ENCODE measurements around the gene IFNB1.

The IFNB1 gene

DNA sequence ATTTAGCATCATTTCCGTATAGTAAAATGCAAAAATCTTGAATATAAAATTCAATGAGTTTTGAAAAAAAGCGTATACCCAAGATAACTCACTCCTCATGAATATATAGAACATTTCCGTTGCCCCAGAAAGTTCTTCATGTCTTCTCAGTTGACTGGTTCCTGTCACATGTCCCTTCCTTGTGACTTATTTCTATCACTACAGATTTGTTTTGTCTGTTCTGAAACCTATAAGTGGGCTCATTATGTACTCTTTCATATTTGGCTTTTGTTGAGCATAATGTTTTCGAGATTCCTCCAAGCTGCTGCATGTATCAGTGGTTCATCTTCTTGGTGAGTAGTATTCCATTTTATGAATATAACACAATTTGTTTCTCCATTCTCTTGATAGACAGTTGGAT is 35.3 kb downstream of the IFNB1 start:
- TF ChIP-seq, protein P1, sequence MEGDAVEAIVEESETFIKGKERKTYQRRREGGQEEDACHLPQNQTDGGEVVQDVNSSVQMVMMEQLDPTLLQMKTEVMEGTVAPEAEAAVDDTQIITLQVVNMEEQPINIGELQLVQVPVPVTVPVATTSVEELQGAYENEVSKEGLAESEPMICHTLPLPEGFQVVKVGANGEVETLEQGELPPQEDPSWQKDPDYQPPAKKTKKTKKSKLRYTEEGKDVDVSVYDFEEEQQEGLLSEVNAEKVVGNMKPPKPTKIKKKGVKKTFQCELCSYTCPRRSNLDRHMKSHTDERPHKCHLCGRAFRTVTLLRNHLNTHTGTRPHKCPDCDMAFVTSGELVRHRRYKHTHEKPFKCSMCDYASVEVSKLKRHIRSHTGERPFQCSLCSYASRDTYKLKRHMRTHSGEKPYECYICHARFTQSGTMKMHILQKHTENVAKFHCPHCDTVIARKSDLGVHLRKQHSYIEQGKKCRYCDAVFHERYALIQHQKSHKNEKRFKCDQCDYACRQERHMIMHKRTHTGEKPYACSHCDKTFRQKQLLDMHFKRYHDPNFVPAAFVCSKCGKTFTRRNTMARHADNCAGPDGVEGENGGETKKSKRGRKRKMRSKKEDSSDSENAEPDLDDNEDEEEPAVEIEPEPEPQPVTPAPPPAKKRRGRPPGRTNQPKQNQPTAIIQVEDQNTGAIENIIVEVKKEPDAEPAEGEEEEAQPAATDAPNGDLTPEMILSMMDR (conservative IDR thresholded peaks at IDR 0.05): no peak
- no peak overlapping the region for H3K27ac ChIP-seq

DNA sequence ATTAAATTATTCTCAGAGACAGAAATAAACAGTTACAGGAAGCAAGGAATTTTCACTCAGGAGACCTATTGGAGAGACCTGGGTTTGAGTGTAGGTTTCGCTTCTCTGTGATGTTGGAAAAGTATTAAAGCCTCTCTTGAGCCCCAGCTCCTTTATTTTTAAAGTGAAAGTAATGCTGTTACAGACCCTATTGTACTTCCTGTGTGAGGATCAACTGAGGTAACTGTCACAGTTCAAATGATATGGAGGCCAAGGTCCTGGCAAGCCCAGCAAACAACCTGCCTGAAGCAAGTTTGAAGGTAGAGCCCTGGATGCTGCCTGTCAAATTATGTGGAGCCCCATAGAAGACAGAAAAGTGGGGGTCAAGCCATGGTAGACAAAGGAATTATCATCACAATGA is 38.4 kb downstream of the IFNB1 start:
- TF ChIP-seq, protein P1 (conservative IDR thresholded peaks at IDR 0.05): no peak
- H3K27ac ChIP-seq: no peak overlapping the region

DNA sequence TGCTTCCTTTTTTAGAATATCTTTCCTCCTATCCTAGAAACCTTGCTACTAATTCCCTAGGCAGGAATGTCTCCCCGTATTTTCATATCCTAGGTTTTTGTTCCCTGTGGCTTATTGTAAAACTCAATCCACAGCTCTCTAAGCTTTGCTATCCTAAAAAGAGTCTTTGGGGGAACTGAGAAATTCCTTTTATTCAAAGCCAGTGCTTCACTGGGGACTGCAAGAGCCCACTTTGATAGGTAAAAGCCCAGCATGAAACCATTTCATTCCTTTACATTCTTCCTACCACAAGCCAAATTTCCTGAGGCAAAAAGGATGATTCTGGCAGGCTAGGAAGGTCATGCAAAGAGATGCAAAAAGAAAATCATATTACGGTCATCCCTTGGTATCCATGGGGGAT is 40.5 kb downstream of the IFNB1 start:
- TF ChIP-seq, protein P1 (conservative IDR thresholded peaks at IDR 0.05): no peak
- H3K27ac ChIP-seq: no peak overlapping the region

DNA sequence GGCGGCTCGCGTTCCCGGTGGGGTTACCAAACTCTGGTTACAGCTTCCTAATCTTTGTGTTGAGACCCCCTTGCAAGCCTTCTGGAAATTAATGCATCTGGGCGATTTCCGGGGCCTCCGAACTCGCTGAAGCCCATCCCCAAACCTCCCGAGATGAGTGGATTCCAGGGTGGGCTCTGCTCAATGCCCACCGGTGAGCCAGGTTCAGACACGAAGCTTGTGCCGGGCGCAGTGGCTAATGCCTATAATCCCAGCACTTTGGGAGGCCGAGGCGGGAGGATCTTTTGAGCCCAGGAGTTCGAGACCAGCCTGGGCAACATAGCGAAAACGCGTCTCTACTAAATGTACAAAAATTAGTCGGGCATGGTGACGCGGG is 45.9 kb downstream of the IFNB1 start:
- TF ChIP-seq, protein P1 (conservative IDR thresholded peaks at IDR 0.05): no peak

DNA sequence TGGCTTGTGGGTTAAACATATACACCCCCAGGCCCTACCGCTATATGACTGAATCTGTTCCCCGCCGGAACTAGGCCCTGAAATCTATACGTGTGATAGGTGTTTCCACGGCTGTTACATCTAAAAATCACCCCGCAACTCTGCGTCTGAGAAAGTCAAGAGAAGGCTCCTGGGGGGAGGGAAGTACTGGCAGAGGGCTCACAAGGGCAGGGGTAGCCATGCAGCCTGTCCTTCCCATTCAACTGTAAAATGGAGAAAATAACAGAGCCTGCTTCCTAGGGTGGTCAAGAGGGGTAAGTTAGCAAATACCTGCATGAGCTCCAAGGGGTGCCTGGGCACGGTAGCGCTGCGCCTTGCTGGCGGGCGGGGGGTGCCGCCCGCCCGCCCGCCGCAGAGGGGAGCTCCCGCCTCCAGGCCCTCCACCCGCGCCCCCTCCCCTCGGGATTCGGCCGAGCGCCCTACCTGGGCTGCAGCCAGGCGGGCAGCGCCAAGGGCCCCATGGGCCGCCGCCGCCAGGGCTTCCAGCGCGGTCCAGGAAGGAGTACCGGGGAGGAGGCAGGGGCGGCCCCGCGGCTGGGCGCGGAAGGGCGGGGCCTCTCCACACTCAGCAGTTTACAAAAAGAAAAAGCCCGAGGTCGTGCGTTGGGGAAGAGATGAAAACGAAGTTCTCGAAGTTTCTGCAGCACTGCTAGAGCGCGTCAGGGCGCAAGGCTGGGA is 46.5 kb downstream of the IFNB1 start, which contains the start of gene HACD4:
Gene HACD4, minus strand, starts transcription at position 550 of the 717 bp plus-strand sequence. Its CDS starts 50 bp downstream, at position 500.
- TF ChIP-seq, protein P1 (conservative IDR thresholded peaks at IDR 0.05): no peak
- H3K27ac ChIP-seq: no peak within 1 kb of the TSS

More for the DNA sequence above, 45.9 kb downstream of the IFNB1 start:
- H3K27ac ChIP-seq: no peak overlapping the region

DNA sequence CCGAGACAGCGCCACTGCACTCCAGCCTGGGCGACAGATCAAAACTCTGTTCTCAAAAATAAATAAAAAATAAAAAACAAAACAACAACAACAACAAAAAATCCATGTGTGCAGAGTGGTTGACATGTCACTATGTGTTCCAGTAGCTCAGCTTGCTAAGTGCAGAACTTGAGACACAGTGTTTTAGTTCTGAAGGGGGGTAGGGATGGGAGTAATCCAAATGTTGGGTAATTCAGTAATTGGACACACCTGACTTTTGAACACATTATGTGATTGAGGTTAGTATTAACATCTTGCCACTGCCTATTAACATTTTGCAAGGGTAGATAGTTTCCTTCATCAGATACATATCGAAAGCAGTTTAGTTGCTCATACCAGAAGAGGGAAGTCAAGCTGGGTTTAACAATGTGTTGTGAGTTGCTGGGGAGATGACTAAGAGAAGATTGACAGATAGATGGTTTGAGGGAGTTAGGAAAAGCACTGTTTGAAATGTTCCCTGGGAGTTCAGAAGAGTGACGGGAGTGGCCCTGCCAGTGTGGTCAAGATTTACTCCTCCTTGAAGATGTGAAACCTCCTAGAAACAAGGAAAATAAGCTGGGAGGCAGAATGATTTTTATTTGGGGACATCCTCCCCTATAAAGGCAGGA is 47.2 kb downstream of the IFNB1 start:
- TF ChIP-seq, protein P1 (conservative IDR thresholded peaks at IDR 0.05): no peak
- no peak overlapping the region for H3K27ac ChIP-seq

DNA sequence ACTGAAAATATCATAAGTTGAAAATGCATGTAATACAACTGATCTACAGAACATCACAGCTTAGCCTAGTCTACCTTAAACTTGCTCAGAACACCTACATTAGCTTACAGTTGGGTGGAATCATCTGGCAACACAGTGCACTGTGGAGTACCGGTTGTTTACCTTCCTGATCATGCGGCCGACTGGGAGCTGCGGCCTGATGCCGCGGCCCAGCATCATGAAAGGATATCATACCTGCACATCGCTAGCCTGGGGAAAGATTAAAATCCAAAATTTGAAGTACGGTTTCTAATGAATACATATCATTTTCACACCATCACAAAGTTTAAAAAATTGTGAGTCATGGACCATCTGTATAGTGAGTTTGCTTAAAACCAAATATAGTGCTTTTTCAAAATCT is 48.1 kb downstream of the IFNB1 start:
- TF ChIP-seq, protein P1 (conservative IDR thresholded peaks at IDR 0.05): no peak

More for the DNA sequence above, 48.1 kb downstream of the IFNB1 start:
- no peak overlapping the region for H3K27ac ChIP-seq
